Stimulated activated CD8-positive, alpha-beta memory T cell treated with anti-CD3 and anti-CD28 coated beads, Interleukin-7, amount 100 ng/mL, for 1 hour (primary cell): ENCODE results near the gene GPC6.

Experiments
- DNase-seq, 2 donors: peaks; one replicate each; pipeline ENCODE4 v3.0.0-alpha.2; 2020; ENCODE audit warnings: low read depth in 2 of 2

GPC6 gene

DNA sequence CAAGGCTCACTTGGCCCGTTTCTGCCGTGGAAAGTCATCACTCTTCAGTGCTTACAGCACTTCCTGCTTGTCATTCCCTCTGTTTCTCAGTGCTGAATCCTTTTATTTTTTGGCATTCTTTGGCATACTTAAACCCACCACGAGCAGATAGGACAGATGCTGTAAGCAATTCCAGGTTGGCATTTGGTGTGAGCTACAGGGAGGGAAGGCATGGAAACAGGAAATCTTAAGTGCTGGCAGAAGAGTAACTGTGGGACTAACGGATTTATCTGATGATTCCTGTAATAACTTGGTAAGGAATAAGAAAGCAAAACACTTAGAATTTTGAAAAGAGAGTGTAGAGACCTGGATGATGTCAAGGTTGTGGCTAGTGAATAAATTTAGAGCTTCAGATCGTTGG is 273.4 kb downstream of the GPC6 start:
- DNase-seq = no peak

DNA sequence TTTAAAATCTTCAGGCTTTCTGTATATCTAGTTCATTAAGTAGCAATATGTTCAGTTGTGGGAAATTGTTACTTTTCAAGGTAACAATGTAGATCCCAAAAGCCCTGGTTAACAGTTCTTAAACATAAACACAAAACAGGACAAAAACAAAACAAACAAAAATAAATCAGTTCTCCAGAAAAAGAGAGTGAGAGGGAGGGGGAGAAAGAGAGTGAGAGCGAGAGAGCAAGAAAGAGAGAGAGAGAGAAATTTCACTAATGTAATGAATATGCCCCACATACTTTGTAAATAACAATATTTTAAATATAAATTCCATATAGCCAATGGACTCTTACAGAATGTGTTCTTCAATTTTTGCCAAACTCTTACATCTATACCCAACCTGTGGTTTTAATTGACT is 275.5 kb downstream of the GPC6 start:
- no peak for DNase-seq

DNA sequence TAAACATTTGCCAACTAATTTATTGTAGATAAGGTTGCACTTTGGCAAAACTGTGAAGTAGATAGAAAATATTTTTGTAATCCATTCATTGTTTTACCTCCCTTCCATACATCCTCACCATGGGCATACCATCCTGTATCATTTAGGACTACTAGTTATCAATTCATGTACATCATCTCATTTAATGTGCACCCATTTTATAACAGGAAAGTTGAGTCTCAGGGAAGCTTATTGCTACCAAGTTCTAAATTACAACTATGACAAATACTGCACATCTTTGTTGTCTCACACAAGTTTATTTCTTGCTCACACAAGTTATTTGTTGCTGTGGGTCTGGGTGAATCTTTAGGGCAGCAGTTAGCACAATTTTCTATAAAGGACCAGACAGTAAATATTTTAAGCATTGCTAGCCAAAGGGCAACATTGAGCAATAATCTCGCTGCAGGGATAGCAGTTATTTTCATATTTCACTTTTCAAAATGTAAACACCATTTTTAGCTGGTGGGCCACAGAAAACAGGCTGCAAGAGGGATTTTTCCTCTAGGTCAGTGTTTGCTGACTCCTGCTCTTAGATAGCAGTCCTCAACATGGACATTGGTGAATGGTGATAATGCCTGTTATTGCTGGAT is 276.5 kb downstream of the GPC6 start:
- no peak for DNase-seq

DNA sequence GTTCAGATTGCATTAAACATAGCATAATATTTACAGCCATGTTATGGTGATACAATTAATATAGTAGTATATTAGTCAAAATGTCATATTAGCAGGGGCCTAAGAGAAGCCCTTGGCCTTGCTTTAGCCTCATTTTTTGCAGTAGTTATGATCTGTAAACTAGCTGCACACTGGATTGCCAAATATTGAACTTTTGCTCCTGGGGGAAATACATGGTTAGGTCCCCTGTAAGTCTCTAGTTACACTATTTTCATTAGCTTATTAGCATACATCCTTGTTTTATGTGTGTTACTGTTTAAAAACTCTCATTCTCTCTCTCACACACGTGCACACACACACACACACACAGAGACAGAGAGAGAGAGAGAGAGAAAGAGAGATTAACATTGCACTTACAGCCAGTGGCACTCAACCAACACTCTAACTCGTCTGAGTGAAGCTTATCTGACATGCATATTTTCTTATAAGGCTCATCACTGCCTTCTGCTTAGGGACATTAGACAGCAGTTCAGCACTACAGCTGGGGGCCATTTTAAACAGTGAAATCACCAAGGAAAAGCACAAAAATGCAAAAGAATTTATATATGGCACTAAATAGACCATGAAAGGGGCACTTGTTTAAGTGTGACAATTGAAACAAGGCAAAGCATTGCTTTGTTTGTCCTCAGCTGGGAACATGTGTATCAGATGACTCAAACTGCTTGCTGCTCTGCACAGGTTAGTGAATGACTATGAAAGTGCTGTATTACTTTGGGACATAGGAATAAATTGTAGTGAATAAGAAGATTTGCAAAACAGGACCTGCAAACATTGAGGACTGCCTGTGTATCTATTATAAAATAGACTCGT is 278.7 kb downstream of the GPC6 start:
- DNase-seq = no peak

- no peak for DNase-seq
Measured at GRCh38 chr13:93511011-93511410, 284.4 kb downstream of the GPC6 start.

DNA sequence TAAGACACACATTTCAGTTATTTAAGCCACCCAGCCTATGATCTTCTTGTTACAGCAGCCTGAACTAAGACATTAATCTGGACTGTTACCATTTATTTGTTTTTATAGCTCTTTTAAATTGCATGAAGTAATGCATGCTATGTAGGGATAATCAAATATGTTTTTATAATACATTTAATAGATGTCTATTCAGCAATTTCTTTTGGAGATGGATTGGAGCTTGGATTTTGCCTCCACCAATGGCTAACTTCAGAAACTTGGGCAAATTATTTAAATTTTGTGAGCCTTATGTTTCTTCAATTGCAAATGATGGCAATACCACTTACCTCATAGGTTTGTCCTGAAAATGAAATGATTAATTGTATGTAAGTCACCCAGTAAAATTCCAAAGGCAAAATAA is 288.7 kb downstream of the GPC6 start:
- DNase-seq = no peak

DNA sequence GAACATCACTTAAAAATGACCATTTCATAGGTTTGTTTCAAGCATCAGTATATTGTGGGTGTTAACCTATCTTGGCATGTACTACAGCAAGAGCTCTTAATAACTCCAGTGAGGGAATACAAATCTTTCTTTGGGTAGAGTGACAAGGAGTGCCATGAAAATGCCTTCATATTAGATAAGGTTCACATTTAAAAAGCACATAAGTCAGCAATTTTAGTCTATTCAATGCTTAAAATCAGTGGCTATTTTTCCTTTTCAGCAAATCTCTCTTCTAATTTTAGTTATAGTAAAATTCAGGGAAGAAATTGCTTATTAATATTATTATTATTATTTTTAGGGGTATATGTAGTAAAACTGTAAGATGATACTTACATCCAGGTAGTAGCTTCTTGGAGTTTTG is 291.1 kb downstream of the GPC6 start:
- DNase-seq = no peak

GRCh38 chr13:93521307-93521706 is 294.7 kb downstream of the GPC6 start:
- no peak for DNase-seq

GRCh38 chr13:93522501-93522900 is 295.9 kb downstream of the GPC6 start:
- no peak for DNase-seq

GRCh38 chr13:93525087-93525486 is 298.5 kb downstream of the GPC6 start:
- DNase-seq = no peak

- DNase-seq = no peak
Measured at GRCh38 chr13:93527748-93528297, 301.2 kb downstream of the GPC6 start.

GRCh38 chr13:93529961-93530360 is 303.4 kb downstream of the GPC6 start:
- DNase-seq = no peak

- no peak for DNase-seq
Measured at GRCh38 chr13:93534181-93534700, 307.6 kb downstream of the GPC6 start.

DNA sequence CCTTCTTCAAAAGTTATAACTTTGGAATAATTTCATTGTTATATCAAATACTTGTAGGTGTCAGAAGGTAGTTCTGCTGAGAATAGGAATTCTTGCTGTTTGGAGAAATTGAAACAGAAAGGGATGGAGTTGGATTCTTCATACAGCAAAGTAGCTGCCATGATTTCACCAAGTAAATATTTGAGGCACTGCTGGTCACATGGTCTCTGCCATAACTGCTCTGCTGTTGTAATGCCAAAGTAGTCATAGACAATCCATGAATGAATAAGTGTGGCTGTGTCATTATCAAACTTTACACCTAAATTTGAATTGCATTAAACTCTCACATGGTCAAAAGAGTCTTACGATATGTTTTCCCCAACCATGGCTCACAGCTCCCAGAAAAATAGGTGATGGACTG is 308.6 kb downstream of the GPC6 start:
- no peak for DNase-seq

- no peak for DNase-seq
Measured at GRCh38 chr13:93539914-93540313, 313.3 kb downstream of the GPC6 start.

GRCh38 chr13:93547886-93548285 is 321.3 kb downstream of the GPC6 start:
- DNase-seq = no peak

- no peak for DNase-seq
Measured at GRCh38 chr13:93549326-93550005, 322.9 kb downstream of the GPC6 start.

DNA sequence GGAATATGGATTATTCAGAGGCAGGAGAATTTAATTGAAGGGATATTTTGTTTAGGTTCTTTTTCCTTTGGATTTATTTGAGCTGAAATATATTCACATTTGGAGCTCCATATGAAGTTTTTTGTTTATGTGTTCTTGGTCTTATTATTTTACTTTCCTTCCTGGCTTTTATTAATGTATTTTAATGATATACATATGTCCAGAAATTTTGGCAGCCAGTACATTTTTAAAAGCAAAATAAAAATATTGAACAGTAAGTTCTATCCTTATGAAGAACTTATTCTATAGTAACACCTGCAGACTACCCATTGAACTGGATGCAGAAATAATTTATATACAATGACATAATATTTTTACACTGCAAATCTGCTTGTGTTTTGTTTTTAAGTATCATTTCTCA is 323.6 kb downstream of the GPC6 start:
- no peak for DNase-seq

- no peak for DNase-seq
Measured at GRCh38 chr13:93552596-93552995, 326.0 kb downstream of the GPC6 start.

DNA sequence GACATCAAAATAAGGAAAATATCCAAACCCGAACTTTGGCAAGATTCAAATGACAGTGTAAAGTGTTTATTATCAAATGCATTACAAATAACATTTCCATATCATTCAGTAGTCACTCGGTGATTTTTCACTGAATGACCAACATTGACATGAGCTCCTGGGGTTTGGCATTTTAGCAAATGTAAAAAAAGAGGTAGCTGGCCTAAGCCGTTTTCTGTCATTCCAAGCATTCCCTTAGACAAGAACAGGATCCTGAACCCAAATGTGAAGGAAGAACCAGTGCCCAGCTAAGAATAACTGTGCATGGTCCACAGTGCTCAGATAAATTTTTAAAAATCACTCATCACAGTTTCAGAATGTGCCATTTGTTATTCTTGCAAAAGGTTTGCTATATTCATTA is 327.9 kb downstream of the GPC6 start:
- no peak for DNase-seq

DNA sequence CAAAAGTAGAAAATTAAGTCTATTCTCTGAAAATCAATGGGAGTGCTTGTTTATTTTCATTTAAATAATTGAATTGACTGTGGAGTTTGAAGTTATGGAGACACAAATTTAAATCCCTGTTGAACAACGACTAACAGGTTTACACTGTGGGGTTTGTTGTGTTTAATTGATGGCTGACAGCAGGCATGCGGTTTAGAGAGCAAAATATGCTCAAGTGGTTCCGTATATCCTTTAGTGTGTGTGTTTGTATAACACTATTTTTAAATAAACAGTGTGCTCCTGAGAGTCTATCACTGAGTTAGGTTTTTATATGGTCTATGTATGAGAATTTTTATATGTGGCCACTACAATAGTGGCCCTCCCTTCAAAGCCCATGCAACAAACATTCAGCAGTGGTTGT is 332.0 kb downstream of the GPC6 start:
- DNase-seq = no peak

DNA sequence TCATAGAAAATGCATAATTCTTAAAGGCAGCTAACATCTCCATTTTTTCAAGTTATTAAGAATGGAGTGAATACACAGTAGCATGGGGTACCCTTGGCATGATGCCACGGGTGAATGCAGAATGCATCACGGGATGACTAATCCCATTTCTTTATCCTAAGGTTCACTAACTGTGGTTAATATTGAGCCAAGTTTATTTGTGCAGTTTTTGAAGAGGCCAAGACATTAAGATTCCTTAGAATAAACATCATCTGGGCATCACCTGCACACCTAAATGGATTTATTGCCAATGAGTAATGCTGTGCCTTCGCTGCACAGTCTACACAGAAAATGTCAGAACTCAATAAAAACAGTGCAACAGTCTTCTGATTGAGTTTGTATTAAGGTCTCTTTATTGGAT is 333.1 kb downstream of the GPC6 start:
- no peak for DNase-seq
